Epithelial cell of prostate (primary cell): ENCODE results near the gene UBE3D.
A peak's percentile ranks its signal among the peaks of the same experiment; 100 is the strongest.
"Not testable (repeated sequence)": the region's sequence is repeated elsewhere in the genome, so short reads cannot be mapped to it uniquely, and the experiment has no call there.

ENCODE experiments used
- DNase-seq: peaks from one replicate; pipeline ENCODE4 v3.0.0-alpha.2; 2011; ENCODE audit warnings: low read depth, low spot score
- H3K27ac ChIP-seq: fragments of 450-650 bp; 2 replicates; pipeline ENCODE4 v1.5.1; 2017; ENCODE audit warnings: mild to moderate bottlenecking

Gene UBE3D

DNA sequence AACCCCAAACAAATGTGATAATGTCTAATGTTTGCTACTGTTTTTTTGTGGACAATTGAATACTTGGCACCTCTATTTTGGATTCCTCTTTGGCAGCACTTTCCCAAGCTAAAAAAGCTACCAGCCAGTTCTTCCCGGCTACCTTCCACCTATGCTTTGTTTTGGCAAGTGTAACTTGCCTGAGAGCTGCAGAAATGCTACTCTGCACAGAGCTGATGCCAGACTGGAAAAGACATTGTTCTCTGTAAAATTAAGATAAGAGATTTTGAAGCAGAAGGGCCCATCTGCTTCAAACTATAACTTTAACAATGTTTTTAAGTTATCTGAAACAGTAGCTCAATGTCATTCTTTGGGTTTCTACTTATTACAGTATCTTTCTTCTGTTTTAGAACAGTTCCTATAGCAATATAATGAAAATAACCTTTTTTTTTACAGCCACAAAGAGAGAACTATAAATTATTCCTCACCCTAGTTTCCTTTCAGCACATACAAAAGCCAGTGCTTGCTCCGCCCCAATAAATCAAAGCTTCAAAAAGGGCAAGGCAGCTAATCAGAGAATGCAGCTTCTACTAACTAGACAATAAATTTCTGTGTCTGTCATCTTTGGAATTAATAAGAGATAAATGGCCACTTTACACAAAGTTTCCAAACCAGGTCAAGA, 183.1 kb downstream of the UBE3D start:
- DNase-seq = no peak

DNA sequence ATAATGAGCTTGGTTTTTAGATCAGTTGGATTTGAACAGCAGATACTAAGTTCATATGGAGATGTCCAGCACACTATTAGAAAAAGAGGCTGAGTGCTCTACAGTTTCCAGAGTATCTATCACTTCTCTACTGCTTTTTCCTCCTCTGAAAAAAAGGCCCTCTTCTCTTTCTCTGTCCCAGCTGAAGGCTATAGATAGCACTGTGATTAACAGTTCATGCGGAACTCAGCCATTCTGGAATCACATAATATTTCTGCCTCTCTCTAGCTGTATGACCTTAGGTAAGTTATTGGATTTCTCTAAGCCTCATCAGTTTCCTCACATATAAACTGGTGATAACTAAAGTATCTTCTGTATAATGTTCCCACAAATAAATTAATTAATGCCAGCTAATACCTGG, 184.1 kb downstream of the UBE3D start:
- H3K27ac ChIP-seq = no peak overlapping the region
- DNase-seq = no peak

More for the DNA sequence above, 183.1 kb downstream of the UBE3D start:
- H3K27ac ChIP-seq = no peak overlapping the region

DNA sequence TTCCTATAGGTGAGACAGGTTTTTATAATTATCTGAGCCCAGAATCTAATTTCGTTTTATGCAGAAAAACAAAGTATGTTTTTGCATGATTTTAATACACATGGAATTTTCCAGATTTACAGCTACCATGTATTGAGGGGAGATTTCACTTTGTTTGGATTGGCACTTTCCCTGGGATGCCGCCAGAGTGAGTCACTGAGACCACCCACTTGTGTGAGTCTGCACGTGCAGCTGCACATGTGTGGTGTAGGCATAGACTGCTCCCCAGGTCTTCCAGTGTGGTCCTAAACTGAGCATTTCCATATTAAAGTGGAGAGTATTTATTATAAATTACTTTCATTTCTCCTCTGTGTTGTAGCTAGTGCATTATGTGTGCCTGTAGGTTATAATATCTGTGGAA, 186.8 kb downstream of the UBE3D start:
- H3K27ac ChIP-seq = no peak overlapping the region
- no peak for DNase-seq

DNA sequence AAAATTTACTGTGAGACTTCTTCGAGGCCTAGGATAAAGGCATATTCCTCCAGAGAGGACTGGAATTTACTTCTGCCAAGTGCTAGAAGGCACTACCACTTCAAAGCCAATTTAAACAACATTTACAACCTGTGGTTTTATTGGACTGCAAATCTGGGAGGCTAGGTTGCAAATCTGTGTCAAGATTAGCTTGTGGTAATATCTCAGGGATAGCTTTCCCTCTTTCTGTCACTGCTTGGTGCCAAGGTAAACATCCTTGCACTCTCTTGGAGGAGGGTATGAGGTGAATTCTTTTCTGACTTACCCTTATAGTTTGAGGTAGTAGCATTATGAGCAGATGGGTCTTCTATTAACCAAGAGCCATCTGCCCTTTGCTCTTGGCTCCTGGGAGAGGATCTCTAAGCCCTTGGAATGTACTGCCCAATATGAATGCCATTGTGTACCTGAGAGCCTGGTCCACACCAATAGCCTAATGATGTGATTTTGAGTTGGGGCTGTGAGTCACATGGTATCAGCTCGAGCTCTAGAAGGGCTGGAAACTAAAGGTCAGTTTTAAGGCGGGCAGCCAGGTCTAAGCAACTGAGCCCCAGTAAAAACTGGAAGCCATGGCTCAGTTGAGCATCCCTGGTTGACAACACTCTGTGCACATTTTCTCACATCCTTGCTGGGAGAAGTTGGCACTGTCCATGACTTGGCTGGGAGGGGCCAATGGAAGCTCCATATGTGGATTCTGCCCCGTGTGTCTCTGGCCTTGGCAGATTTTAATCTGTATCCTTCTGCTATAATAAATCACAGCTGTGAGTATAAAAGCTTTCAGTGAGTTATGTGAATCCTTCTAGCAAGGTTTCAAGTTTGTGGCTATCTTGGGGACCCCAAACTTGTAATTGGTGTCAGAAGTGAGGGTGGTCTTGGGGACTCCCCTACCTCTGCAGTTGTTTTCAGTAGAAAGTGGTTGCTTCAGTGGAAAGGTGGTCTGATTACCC, 188.1 kb downstream of the UBE3D start:
- DNase-seq = no peak
- H3K27ac ChIP-seq = no peak overlapping the region

DNA sequence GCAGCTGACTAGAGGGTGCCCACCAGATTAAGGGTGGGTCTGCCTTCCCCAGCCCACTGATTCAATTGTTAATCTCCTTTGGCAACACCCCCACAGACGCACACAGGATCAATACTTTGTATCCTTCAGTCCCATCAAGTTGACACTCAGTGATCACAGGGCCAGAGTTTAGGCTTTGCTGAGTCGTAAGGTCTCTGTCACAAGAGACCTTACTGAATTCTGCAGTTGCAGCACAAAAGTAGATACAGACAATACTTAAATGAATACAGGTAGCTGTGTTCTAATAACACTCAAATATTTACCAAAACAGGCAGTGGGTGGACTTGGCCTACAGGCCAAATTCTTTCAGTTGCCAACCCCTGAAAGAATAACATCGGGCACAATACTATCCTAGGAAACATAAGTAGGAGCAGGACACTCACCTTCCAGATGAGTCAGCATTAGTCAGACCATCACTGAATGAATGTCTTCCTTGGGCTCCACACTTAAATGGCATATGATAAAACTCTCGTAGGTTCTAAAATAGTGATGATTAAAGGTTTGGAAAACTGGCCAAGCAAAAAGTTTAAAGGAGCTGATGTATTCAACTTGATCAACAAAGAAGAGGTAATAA, 190.0 kb downstream of the UBE3D start:
- peak overlapping the region; percentile 16 for H3K27ac ChIP-seq
- DNase-seq = peak; percentile 73

DNA sequence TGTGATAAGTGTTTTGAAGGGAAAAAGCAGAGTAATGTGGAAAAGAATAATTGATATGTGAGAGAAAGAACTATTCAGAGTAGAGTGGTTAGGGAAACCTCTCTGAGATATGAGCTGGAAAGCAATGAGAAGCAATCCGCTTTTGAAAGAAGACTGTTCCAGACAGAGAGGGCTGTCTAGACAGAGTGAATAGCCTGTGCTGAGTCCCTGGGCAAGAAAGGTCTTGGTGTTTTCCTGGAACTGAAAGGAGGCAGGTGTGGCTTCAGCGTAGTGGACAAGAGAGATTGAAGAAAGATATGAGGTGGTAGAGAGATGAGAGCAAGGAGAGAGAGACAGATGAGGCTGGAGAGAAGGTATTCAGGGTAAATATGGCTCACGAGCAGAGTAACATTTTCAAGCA, 190.8 kb downstream of the UBE3D start:
- no peak for DNase-seq
- no peak overlapping the region for H3K27ac ChIP-seq

DNA sequence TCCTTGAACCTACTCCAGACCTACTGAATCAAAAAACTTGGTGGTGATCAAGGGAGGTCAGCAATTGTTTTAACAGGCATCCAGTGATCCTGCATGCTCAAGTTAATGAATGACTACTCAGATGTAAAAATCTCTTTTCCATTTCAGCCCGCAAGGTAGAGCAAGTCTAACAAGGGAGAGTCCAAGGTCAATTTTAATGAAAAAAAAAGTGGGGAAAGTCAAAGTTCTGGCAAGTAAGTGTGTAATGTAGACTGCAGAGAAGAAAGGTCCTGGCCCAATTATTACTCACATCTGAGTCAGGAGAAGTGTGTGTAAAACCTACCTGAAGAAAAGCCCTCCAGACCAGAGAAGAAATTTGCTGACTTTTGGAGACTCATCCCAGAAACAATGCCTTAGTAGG, 193.5 kb downstream of the UBE3D start:
- no peak for DNase-seq

DNA sequence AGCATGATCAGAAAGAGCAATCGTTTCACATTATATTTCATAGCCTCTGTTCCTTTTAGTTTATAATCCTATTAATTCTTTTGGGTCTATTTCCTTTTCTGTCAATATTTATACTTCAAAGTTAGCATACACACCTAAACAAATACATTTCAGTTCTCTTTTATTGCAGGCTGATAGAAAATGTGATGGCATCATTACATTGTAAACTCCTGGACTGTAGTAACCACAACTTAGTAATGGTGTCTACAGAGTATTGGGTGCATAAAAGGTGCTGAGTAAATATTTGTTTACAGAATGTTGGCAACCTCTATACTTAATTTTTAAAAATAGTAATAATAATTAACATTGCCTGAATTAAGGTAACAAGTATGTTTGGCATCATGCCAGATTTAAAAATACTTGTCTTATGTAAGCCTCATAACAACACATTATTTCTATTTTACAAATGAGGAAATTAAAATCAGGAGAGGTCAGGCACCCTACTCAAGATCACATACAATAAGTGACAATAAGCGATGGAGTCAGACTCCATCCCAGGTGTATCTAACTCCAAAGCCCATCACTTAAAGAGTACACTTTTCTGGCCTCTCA, 195.0 kb downstream of the UBE3D start:
- no peak overlapping the region for H3K27ac ChIP-seq
- DNase-seq = no peak

More for the DNA sequence above, 193.5 kb downstream of the UBE3D start:
- no peak overlapping the region for H3K27ac ChIP-seq

DNA sequence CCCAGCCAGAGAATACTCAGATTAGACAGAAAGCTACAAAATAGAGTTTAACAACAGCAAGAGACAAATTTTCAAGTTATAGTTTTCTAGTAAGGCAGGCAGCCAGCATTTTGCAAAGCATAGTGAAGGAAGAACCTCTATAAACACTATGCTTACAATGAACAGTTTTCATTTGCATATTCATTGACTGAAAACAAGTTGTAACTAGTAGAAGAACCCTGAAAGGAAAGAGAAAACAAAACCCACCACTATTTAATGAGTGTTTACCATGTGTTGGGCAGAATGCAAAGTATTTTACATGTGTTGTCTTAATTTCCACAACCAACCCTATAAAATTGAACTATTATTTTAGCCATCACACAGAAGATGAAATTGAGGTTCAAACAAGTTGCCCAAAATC, 196.1 kb downstream of the UBE3D start:
- no peak for DNase-seq
- H3K27ac ChIP-seq = no peak overlapping the region

DNA sequence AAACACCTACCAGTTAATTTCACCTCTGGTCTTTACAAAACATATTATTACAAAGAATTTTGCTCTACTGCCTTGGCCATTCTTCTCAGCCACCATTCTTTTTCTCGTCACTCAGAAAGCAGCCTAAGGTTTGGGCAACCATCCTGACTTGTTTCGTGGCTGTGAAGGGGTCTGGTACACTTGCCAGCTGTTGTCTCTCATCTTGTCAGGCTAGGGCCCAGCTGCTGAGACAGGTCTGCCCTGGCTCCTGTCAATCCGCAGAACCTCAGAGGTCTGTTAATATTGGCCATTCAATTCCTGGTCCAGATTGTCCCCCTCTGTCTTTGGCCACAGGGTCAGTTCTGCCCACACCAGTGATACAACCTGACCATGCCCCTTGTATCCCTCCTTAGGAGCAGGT, 197.7 kb downstream of the UBE3D start:
- H3K27ac ChIP-seq = no peak overlapping the region

DNA sequence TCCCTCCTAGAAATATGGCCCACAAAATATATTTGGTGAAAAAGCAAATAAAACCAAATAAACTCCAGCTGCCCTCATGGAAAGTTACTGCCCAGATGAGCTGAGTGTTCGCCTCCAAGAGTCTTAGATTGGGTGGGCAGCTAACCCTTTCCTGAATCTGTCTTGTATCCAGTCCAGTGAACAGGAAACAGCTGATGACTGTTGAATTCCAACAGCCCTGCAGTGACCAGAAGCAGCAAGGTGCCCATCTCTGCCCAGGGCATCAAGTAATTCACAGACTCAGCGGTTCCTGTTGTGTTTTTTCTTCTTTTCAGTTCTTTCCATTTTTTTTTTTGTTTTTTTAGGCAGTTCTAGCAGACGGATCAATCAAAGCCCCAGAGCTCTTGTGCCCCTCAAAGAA, 199.2 kb downstream of the UBE3D start:
- H3K27ac ChIP-seq = no peak overlapping the region
- DNase-seq = no peak

More for the DNA sequence above, 197.7 kb downstream of the UBE3D start:
- DNase-seq = no peak

DNA sequence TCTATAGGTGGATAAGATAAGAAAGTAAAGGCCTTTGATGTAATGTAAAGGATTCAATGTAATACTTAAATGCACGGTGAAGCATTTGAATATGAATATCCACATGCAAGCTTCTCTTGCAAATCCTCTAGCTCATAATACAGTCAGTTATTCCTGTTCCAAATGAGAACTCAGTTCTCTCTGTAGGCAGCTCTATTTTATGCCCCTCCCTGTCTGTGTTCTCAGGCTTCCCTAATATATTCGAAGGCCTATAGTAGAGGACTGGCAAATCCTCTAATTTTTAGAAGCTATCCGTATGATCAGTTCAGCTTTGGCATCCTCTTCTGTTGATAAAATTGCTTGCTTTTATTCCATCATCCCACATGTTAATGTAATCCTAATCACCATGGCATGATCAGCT, 200.2 kb downstream of the UBE3D start:
- DNase-seq = no peak
- H3K27ac ChIP-seq = no peak overlapping the region

DNA sequence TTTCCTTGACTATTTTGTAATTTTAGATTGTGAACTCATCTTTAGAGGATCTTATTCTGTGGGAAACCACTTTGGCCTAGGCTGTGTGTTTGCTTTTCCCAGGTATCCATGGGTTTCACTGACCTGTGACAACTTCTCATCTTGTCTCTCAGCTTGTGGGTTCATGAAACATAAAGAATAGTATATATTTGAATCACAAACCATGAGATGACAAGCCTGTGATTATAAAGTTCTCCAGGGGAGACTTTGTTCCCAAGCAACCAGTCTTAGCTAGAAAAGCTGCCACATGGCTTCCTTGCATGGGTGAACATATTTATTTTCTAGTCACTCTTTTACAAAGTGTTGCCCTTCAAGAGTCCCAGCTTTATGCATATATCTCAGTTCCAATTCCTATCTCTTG, 201.9 kb downstream of the UBE3D start:
- no peak for DNase-seq
- H3K27ac ChIP-seq = no peak overlapping the region

DNA sequence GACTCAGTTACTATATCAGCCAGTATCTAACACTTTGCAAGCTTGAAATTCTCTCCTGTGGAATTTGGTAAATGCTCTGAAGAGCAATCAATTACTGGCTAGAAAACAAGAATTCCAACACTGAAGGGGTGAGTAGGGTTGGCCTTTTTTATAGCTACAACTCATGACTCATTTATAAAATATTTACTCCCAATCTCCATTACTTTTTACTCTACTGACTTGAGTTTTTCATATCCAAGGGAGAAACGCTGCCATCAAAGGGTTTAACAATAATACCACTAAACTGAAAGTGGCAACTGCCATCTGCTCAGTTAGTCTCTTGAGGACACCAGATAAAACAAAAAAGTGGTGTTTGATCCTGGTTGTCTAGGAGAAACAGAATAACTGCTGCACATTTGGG, 203.1 kb downstream of the UBE3D start:
- no peak for DNase-seq
- H3K27ac ChIP-seq = no peak overlapping the region

DNA sequence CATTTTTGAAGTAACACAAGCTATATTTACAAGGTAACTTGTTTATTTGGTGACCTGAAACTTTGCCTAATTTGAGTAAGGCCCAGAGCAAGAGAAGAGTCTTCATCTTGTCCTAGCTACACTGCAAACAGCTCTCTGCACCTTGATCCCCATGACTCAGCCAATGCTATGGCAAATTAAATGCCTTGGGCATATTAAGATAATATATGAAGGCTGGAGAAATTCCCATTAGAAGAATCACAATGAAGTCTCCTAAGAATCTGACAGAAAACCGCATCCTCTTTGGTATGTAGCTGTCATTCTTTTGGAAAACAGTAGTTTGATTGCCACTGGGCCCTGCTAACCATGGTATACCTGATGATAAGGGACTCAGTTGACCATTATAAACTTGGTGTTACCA, 204.5 kb downstream of the UBE3D start:
- H3K27ac ChIP-seq = no peak overlapping the region
- no peak for DNase-seq

DNA sequence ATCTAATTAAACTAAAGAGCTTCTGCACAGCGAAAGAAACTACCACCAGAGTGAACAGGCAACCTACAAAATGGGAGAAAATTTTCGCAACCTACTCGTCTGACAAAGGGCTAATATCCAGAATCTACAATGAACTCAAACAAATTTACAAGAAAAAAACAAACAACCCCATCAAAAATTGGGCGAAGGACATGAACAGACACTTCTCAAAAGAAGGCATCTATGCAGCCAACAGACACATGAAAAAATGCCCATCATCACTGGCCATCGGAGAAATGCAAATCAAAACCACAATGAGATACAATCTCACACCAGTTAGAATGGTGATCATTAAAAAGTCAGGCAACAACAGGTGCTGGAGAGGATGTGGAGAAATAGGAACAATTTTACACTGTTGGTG, 209.6 kb downstream of the UBE3D start:
- H3K27ac ChIP-seq, DNase-seq: not testable (repeated sequence)

DNA sequence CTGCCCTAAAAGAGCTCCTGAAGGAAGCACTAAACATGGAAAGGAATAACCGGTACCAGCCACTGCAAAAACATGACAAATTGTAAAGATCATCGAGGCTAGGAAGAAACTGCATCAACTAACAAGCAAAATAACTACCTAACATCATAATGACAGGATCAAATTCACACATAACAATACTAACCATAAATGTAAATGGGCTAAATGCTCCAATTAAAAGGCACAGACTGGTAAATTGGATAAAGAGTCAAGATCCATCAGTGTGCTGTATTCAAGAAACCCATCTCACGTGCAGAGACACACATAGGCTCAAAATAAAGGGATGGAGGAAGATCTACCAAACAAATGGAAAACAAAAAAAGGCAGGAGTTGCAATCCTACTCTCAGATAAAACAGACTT, 212.7 kb downstream of the UBE3D start:
- not testable (repeated sequence) for DNase-seq

DNA sequence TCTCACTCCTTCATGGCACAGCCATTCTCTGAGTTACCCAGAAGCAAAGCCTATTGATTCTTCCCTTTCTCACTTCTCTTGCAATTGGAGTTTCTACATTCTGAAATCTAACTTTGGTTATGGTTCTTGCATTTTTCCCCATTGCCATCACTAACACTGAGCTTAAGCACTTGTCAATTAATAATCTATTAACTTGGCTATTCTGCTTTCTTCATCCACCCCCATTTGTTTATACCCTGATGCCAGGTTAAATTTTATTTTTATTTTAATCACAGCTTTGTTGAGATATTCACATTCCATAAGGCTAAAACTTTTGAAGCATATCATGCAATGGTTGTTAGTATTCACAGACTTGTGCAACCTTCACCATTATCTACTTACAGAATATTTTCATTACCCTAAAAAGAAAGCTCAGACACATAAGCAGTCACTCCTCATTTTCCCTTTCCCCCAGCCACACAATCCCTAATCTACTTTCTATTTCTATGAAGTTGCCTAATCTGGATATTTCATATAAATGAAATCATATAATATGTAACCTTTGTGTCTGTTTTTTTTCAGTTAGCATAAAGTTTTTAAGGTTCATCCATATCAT, 222.3 kb downstream of the UBE3D start:
- no peak for DNase-seq
- no peak overlapping the region for H3K27ac ChIP-seq

More for the DNA sequence above, 212.7 kb downstream of the UBE3D start:
- H3K27ac ChIP-seq = not testable (repeated sequence)

DNA sequence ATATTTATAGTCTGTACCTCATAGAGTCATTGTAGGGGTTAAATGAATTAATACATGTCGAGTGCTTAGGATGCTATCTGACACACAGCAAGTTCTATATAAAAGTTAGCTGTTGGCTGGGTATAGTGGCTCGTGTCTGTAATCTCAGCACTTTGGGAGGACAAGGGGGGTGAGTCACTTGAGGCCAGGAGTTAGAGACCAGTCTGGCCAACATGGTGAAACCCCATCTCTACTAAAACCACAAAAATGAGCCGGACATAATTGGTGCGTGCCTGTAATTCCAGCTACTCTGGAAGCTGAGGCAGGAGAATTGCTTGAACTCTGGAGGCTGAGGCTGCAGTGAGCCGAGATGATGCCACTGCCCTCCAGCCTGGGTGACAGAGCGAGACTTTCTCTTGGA, 222.9 kb downstream of the UBE3D start:
- no peak for DNase-seq
- H3K27ac ChIP-seq = no peak overlapping the region
